Activated naive CD4-positive, alpha-beta T cell (primary cell): ENCODE measurements around the gene USP46.

ENCODE experiments used
- DNase-seq, 4 experiments: peaks; one replicate each; lab custom pipeline; 2025; lab: John Stamatoyannopoulos, UW

Gene USP46

DNA sequence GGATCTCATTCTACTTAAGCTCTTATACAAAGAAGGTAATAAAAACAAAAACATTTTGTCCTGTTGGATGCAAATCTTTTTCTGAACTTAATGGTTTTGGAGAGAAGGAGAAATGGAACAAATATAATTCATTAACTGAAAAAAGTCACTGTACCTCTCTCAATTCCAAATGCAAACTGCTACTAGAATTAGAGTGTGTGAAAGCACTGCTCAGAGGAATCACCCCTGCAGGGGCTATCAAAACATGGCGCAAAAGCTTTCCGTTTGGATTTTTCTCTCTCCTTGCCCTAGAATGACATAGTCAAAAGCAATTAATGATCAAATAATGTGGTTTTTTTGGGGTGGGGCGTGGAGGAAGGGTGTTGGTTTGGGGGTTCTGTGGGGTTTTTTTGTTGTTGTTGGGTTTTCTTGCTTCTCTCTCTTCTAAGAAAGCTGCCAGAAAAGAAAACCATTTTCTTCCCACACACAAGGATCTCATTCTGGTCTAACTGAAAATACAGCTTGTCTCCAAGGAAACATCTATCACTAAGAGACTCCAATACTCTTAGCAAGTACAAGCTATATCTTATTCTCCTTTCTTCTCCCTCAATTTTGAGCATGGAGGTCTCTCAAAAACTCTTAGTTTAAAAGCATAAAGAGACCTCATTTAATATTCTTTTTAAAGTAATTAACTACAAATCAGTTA, 41.6 kb downstream of the USP46 start:
- DNase-seq = no peak

DNA sequence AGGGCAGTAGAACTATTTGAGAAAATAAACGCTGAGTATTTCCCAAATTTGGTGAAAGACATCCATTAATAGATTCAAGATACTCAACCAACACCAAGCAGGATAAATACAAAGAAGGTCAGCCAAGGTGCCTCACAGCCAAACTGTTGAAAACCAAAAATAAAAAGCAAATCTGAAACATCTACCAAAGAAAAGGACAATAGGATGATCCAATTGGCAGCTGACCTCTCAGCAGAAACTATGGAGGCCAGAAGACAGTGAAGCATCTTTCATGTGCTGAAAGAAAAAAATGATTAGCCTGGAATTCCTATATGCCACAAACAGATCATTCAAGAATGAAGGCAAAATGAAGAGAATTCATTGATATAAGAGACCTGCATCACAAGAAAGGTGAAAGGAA, 44.9 kb downstream of the USP46 start:
- no peak for DNase-seq

DNA sequence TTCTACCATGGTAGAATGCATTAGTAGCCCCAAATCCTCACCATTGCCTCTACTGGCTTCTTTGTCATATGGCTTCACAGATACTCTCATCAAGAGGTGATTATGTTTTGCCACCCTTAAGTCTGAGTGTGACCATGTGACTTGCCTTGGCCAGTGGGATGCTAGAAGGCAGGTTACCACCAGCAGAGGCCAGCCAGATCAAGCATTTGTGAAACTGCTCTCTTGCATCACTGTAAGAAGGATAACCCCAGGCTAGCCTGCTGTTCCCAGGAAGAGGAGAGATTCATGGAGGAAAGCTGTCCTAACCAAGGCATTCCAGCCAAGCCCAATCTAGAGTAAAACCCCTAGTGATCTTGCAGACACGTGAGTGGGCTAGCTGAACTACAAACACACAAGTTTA, 46.8 kb downstream of the USP46 start:
- no peak for DNase-seq

DNA sequence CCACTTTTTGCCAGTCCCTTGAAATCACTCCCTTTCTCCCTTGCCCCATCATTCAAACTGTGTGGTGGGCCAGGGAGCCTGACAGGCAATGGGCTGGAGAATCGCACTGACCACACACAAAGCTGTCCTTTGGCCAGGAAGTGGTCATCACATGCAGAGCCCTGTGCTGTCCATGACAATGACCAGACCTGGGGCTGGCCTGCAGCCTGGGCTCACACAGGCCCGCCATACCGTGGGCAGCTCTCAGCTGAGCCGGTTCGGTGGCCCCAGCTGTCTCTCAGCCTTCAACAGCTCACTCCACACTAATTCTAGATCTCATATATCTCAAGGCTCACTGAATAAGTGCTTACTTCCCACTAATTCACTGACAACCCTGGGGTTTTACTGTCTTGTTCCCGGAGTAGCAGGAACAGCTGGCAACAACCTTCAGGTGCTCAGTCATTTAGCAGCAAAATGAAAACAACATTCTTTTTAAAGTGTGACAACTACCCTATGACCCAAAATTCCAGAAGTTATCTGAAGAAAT, 48.0 kb downstream of the USP46 start:
- DNase-seq = no peak

DNA sequence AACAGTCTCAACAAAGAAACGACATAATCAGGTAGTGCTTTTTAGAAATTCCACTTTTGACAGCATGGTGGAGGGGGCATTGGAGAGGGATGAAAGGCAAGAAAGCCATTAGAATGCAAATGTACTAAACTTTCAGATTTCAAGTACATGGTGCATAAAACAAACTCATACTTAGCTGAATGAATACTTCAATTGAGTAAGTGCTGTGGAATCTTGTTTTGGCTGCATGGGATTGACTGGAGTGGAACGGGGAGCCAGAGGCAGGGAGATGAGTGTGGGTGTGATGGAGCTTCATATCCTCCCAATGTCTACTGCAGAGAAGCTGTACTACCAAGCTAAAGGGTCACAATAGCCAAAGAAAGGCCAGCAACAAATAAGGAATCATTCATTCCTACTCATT, 52.4 kb downstream of the USP46 start:
- no peak for DNase-seq

DNA sequence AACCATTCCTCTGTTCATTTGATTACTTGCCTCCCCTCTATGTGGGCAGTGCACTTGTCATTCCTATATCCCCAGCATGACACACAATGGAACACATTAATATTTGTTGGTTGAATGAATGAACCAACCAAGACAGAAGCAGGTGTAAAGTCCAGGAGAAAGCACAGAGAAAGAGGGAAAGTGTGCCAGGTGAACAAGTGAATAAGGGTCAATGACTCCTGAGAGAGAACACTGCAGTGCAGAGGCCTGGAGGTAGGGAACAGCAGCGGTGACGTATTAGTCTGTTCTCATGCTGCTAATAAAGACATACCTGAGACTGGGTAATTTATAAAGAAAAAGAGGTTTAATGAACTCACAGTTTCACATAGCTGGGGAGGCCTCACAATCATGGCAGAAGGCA, 53.1 kb downstream of the USP46 start:
- DNase-seq = no peak

DNA sequence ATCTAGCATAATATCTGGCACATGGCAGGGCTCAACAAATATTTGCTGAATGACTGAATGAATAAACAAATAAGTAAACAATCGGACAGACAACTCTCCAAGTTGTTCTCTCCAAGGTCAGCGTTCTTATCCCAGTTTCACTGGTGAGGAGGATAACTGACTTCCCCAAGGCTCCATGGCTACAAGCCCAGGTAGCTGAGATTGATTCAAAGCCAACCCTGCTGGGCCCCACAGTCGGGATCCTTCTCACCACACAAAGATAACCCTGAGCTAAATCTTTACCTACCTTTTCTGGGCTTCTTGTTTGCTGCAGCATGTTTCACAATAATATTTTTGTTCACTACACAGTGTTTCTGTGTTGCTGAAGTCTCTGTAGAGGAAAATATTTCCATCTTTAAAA, 54.9 kb downstream of the USP46 start:
- no peak for DNase-seq

DNA sequence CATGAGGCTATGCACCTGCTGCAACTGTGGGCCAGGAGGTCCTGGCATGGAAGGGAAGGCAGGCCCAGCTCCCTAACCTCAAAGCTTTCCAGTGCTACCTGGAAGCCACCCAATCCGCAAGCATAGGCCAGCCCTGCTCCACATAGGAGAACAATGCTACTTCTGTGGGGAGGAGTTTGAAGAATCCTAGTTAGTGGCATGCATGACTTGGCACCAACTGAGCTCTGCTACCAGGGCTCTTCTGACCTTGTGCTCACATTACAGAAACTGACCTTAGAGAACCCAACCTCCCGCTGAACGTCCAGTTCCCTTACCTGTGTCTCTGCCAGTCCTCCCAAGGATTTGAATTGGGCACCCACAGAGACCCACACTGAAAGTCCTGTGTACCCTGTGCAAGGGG, 58.8 kb downstream of the USP46 start:
- DNase-seq = no peak

DNA sequence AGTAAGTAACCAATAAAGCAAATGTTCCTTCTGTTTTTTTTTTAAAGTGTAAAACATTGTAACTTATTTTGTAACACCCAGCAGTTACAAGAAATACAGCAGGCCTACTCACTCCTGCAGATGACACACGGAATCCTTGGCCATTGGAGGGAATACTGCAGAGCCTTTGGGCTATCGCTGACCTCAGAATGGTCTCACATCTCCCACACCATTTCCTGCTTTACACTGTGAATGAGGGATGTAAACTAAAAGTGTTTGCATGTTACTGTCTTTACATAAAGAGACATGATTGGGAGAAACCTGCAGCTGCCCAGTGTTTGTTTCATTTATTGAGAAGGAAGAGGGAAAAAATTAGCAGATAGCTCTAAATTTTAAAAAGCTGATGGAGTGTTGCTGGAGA, 64.1 kb downstream of the USP46 start:
- no peak for DNase-seq

DNA sequence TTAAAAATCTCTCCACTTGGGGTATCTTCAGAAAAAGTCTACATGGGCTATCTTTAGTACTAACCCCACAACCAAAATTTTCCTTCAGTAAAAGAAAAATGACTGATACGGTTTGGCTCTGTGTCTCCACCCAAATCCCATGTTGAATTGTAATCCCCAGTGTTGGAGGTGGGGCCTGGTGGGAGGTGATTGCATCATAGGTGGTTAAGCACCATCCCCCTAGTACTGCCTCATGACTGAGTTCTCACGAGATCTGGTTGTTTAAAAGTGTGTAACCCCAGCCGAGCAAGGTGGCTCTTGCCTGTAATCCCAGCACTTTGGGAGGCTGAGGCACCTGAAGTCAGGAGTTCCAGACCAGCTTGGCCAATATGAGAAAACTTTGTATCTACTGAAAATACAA, 66.8 kb downstream of the USP46 start:
- no peak for DNase-seq

DNA sequence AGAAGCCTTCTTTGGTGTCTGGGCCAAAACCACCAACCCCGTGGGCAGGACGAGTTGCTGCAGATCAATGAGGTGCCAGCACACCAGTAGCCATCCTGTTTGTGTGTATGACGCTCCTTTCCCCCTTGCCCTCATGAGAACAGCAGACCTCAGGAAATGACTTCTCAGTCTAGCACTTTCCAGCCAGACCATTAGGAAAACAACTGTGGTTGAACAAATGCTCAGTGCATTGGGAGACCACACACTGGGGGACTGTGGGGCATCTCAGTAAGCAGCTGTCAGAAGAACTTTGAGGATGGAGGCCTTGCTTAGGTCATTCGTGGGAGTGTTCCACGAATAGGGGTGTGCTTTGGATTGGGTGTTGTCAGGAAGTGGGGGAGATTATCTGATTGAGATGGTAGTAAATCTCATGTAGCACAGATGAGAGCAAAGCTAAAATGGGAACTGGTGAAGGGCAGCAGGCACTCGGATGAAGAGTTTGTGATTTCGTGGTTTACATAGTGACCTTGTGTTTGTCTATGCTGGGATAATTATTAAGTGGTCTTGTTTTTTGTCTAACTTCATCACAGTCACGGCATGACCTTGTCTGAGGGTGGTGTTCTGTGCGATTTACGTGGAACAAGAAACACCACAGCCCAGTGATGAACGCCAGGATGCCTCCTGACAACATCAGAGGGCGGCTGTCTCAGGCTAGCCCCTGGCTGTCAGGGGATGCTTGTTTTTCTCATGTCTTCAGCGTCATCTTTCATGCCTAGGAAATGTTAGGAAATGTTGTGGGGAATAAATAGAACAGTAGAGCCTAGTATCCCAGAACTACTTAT, 70.1 kb downstream of the USP46 start:
- no peak for DNase-seq

DNA sequence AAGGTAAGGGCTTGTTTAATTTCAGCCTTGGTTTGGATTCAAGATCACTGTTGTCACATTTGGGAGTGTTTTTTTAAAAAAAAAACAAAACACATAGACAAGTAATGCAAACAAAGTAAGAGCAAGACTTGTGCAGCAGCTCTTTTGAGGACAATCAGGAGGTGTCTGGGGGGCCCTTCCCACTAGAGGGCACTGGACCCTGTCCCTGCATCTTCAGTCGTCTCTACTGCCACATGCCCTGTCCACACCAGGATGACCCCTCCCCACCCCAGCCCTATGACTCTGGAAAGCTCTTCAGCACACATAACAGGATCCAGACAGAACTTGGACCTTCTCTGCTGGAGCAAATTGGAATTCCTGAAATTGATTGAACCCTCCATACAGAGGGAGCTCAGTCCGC, 71.0 kb downstream of the USP46 start:
- DNase-seq = no peak

DNA sequence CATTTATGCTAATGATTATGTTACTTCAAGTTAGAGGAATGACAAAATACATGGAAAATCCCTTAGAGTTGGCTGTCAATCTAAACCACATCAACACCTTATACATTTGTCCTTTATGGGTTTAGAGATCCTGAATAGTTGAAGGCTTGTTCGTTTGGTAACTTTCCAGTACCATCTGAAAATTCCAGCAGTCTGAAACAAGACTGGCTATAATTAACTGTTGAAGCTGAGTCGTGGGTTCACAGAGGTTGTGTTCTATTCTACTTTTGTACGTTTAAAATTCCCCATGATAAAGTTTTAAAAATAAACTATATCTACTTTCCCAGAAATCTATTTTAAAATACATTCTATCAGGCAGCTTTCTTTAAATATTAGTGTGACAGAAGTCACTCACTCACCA, 73.0 kb downstream of the USP46 start:
- no peak for DNase-seq

DNA sequence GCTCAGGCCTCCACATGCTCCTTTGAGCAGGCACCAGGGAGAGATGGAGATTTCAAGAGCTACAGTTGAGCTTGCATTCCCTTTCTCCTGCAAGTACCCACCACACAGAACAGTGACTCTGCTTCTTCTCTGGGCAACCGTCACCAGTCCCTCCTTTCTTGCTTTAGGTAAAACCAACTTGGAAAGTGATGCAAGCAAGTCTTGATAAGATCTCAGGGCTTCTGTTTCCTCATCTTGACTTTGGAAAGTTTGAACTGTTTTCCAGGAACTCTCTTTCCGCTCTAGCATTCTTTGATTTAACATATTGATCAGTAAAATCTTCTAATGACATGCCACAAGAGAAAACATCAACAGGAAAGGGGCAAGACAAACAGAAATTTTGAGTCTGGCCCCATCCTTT, 73.7 kb downstream of the USP46 start:
- DNase-seq = no peak

DNA sequence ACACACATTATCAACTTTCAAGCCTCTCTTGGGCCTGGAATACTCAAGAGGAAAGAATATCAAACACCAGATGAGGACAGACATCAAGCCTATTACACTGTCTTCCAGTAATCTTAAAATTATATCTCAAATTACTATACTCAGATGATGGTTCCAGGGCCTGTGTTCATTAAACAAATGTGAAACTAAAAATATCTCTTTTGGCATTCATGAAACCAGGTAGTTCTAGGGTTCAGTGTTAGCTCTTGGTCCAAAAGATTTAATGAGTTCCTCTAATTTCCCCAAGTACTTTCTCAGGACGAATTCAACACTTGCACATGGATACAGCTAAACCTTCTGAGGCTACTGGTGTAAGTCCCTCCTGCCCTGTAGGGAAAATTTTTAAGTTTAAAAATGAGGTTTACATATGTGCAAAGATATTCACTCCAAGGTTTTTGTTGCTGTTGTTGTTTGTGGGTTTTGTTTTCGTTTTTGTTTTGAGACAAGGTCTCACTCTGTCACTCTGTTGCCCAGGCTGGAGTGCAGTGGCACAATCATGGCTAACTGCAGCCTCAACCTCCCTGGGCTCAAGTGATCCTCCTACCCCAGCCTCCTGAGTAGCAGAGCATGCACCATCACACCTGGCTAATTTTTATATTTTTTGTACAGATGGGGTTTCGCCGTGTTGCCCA, 79.4 kb downstream of the USP46 start:
- DNase-seq = no peak

DNA sequence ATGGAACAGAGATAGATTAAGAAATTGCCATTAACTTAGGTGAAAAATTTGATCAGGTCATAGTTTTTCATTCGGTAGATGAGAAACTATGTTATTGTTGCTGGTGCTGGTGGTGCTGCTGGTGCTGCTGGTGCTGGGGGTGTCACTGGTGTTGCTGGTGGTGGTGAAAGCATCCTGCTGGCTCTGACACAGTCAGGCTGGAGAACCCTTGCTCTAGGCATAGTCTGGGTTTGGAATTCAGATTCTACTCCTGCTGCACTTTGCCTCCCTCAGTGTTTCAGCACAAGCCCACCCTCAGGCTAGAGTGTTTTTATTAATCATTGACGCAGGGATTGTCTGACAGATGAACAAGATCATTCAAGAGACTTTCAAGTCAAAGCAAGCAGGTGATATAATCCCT, 80.2 kb downstream of the USP46 start:
- no peak for DNase-seq

DNA sequence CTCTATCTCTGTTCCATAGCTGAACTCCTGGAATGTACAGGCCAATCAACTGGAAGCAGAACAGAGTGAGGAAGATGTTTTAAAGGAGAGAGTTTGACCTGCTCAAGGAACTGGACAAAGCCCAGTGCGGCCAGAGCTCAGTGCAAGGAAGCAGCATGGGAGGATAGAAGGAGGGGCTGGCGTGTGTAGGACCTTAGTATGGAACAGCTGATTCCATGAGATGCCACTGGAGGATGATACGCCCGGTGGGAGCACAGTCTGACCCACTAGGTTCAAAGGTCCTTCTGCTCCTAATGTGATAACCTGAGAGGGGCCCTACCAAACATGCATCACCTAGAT, 81.5 kb downstream of the USP46 start:
- no peak for DNase-seq

DNA sequence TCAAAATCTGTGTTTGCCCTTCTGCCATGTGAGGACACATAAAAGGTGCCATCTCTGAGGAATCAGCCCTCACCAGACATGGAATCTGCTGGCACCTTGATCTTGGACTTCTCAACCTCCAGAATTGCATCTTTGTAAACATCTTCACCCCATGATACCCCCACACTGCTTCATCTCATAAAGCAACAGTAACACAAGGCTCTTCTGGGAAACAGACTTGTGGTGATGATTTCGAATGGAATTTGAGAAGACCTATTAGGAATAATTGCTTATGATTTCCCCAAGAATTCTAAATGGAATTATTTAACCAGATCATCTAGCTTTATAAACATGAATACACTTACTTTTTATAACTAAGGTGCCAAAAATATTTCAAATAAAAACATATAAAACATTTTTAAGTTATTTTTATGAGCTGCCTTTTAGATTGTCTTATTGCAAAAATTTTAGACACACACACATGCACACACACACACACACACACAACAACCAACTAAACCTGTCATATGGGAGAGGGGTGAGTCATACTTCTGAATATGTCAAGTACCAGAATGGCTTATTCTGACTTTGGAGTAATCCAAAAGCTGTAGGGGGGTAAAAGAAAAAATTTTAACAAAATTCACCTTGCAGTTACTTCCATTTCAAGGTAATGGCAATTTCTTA, 82.0 kb downstream of the USP46 start:
- no peak for DNase-seq

DNA sequence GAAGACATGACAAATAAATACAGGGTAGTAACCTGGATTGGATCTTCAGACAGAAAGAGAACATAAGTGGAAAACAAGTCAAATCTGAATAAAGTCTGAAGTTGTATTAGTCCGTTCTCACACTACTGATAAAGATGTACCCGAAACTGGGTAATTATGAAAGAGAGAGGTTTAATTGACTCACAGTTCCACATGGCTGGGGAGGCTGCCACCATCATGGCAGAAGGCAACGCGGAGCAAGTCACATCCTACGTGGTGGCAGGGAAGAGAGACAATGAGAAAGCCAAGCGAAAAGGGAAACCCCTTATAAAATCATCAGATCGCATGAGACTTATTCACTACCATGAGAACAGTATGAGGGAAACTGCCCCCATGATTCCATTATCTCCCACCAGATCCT, 82.8 kb downstream of the USP46 start:
- no peak for DNase-seq

DNA sequence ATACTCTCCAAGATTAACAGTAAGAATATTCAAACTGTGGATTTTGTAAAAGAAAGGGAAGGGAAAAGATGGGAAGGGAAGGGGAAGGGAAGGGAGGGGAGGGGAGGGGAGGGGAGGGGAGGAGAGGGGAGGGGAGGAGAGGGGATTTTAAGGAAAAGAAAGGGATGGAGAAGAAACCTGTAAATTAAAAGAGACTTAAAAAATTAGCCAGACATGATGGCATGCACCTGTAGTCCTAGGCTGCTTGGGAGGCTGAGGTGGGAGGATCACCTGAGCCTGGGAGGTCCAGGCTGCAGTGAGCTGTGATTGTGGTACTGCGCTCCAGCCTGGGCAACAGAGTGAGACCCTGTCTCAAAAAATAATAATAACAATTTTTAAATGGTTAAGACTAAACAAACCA, 83.7 kb downstream of the USP46 start:
- DNase-seq = no peak

DNA sequence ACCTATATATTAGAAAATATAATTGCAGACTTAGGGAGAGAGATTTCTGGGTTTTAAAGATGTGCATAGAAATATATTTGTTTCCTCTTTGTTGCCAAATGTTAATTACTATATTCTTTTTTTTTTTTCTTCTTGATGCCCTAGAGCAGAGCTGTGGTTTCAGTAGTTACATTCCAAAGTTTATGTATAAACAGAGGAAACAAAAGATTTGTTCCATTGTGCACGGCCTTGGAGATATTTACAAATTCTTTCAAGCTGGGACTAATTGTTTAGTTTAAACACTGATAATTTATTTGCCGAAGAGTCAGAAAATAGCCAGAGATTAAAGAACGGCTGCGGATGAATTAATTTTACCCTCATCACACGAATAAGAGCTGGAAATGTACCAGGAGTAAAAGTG, 85.1 kb downstream of the USP46 start:
- DNase-seq = no peak

DNA sequence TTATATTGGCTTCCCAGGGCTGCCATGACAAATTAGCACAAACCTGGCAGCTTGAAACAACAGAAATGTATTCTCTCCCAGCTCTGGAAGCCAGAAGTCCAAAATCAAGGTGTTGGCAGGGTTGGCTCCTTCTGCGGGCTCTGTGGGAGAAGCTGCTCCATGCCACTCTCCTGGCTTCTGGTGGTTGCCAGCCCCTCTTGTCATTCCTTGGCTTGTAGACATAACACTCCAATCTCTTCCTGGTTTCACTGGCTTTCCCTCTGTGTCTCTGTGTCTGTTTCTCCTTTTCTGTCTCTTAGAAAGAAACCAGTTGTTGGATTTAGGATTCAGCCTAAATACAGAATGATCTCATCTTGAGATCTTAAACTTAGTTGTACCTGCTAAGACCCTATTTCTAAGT, 85.5 kb downstream of the USP46 start:
- DNase-seq = no peak
